Neural cell (in vitro differentiated cells): ENCODE measurements around the gene SDF4. TPM values are rescaled to one million over a fixed set of nuclear protein-coding genes. Genes with fewer than 3 reads are reported as not detected.

Experiments used
- H2AFZ ChIP-seq: fragments of 200-600, 300-800 bp; sonication (generic), shearing (Covaris generic); 2 replicates; pipeline ENCODE4 v1.6.0; 2014; ENCODE audit warnings: low read depth, mild to moderate bottlenecking, antibody characterized with exemption, low read length, moderate library complexity
- H3F3A ChIP-seq: fragments of 200-600 bp; shearing (Covaris generic); 2 replicates; pipeline ENCODE4 v1.6.1; 2016; ENCODE audit warnings: mild to moderate bottlenecking, moderate library complexity, mixed read lengths, antibody characterized with exemption, low read length; ENCODE audit not compliant: insufficient read depth, poor library complexity, severe bottlenecking
- H3K27ac ChIP-seq: fragments of 200-600, 300-800 bp; sonication (generic), shearing (Covaris generic); 2 replicates; pipeline ENCODE4 v1.5.1; 2014; ENCODE audit warnings: mild to moderate bottlenecking, low read length, moderate library complexity
- H3K27me3 ChIP-seq: fragments of 300-800, 200-600 bp; sonication (generic), shearing (Covaris generic); 2 replicates; pipeline ENCODE4 v1.6.0; 2014; ENCODE audit warnings: mild to moderate bottlenecking, low read depth, low read length, moderate library complexity; ENCODE audit not compliant: insufficient read depth
- H3K36me3 ChIP-seq: fragments of 300-800, 200-600 bp; sonication (generic), shearing (Covaris generic); 2 replicates; pipeline ENCODE4 v1.5.1; 2014; ENCODE audit warnings: mild to moderate bottlenecking, antibody characterized with exemption, low read length, moderate library complexity; ENCODE audit not compliant: insufficient read depth
- H3K4me2 ChIP-seq: fragments of 300-800, 200-600 bp; sonication (generic), shearing (Covaris generic); 2 replicates; pipeline ENCODE4 v1.6.0; 2014; ENCODE audit warnings: mild to moderate bottlenecking, low read length
- H3K4me3 ChIP-seq: fragments of 300-800, 200-600 bp; sonication (generic), shearing (Covaris generic); 2 replicates; pipeline ENCODE4 v1.5.1; 2014; ENCODE audit warnings: mild to moderate bottlenecking, low read length, moderate library complexity
- H3K79me2 ChIP-seq: fragments of 200-600 bp; shearing (Covaris generic); replicated peaks from 2 replicates; pipeline ENCODE4 v1.6.0; 2014; ENCODE audit warnings: mild to moderate bottlenecking, low read length, moderate library complexity; ENCODE audit not compliant: insufficient read depth
- H3K9ac ChIP-seq: fragments of 300-800, 200-600 bp; sonication (generic), shearing (Covaris generic); 2 replicates; pipeline ENCODE4 v1.6.1; 2016; ENCODE audit warnings: mild to moderate bottlenecking, low read length, mixed read lengths
- H3K9me2 ChIP-seq: fragments of 200-600 bp; shearing (Covaris generic); 2 replicates; pipeline ENCODE4 v1.6.1; 2016; ENCODE audit warnings: mild to moderate bottlenecking, low read length, mixed read lengths; ENCODE audit not compliant: insufficient read depth
- H3K9me3 ChIP-seq: fragments of 200-600, 300-800 bp; sonication (generic), shearing (Covaris generic); 2 replicates; pipeline ENCODE4 v1.6.1; 2016; ENCODE audit warnings: mild to moderate bottlenecking, mixed run types, low read length, moderate library complexity, mixed read lengths
- H4K20me1 ChIP-seq: fragments of 200-600 bp; shearing (Covaris generic); 2 replicates; pipeline ENCODE4 v1.6.1; 2016; ENCODE audit warnings: mild to moderate bottlenecking, mixed run types; ENCODE audit not compliant: insufficient read depth
- EP300 ChIP-seq: fragments of 450-650 bp; conservative IDR thresholded peaks from 2 replicates; pipeline ENCODE4 v1.6.1; 2014; ENCODE audit warnings: antibody characterized with exemption, mild to moderate bottlenecking, moderate library complexity; ENCODE audit not compliant: poor library complexity, severe bottlenecking
- EZH2 ChIP-seq: fragments of 200-600, 300-800 bp; shearing (Covaris generic), sonication (generic); IDR thresholded peaks from 2 replicates; pipeline ENCODE4 v1.6.1; 2014; ENCODE audit warnings: antibody characterized with exemption, low read length, borderline replicate concordance, mild to moderate bottlenecking; ENCODE audit not compliant: insufficient read depth, poor library complexity, severe bottlenecking
- MXI1 ChIP-seq: fragments of 450-650 bp; conservative IDR thresholded peaks from 2 replicates; pipeline ENCODE4 v1.6.1; 2014; ENCODE audit warnings: antibody characterized with exemption, mild to moderate bottlenecking; ENCODE audit not compliant: poor library complexity, severe bottlenecking
- POLR2AphosphoS5 ChIP-seq: IDR thresholded peaks from 2 replicates; pipeline ENCODE4 v1.6.1; 2012
- RAD21 ChIP-seq: fragments of 450-650 bp; conservative IDR thresholded peaks from 2 replicates; pipeline ENCODE4 v1.6.1; 2014; ENCODE audit warnings: antibody characterized with exemption, mild to moderate bottlenecking, moderate library complexity
- REST ChIP-seq: IDR thresholded peaks from 2 replicates; pipeline ENCODE4 v1.6.1; 2012; ENCODE audit warnings: borderline replicate concordance
- SMC3 ChIP-seq: fragments of 450-650 bp; conservative IDR thresholded peaks from 2 replicates; pipeline ENCODE4 v1.6.1; 2014; ENCODE audit warnings: antibody characterized with exemption, mild to moderate bottlenecking, moderate library complexity; ENCODE audit not compliant: poor library complexity
- TAF1 ChIP-seq: IDR thresholded peaks from 2 replicates; pipeline ENCODE4 v1.6.1; 2012; ENCODE audit warnings: low read depth
- polyA plus RNA-seq: library from polyadenylated mRNA; depleted of rRNA; stranded (reverse); fragments of >200 nt; gene quantifications from 2 replicates; pipeline ENCODE4 v1.2.3, GENCODE V29; 2014

Gene SDF4
- polyA plus RNA-seq, 1 donor from 2014 or later, result 91.2 TPM

- Histone ChIP-seq H3K79me2 (peaks cover 39% of the 10 kb centered on the region), H3K36me3 (no peaks in the 10 kb centered on the region), H3F3A (no peaks in the 10 kb centered on the region), H3K9me2 (no peaks in the 10 kb centered on the region), H3K9me3 (no peaks in the 10 kb centered on the region), H3K9ac (no peak overlapping the region), H3K4me2 (no peak overlapping the region), H4K20me1 (no peaks in the 10 kb centered on the region), H3K27ac (no peak overlapping the region), H3K4me3 (peak overlapping the region; percentile 36), H2AFZ (no peak overlapping the region), H3K27me3 (no peaks in the 10 kb centered on the region)
- TF ChIP-seq EP300, result no peak
- no peak for TF ChIP-seq TAF1
- TF ChIP-seq EZH2, result no peak
- no peak for TF ChIP-seq POLR2AphosphoS5
- no peak for TF ChIP-seq SMC3
- TF ChIP-seq REST, result no peak
- no peak for TF ChIP-seq MXI1
Observed at GRCh38 chr1:1270813-1271212, 39.0 kb upstream of the SDF4 start.

GRCh38 chr1:1268284-1268682 is 36.5 kb upstream of the SDF4 start:
- no peak for TF ChIP-seq EP300
- no peak for TF ChIP-seq MXI1
- TF ChIP-seq RAD21, result no peak
- no peak for TF ChIP-seq TAF1
- no peak for TF ChIP-seq REST
- no peak for TF ChIP-seq SMC3
- TF ChIP-seq EZH2, result no peak
- no peak overlapping the region for H3K27ac ChIP-seq
- no peak overlapping the region for H3K4me3 ChIP-seq
- H3F3A ChIP-seq, result no peaks in the 10 kb centered on the region
- H3K27me3 ChIP-seq, result no peaks in the 10 kb centered on the region
- H3K4me2 ChIP-seq, result no peak overlapping the region
- H4K20me1 ChIP-seq, result no peaks in the 10 kb centered on the region
- H3K9ac ChIP-seq, result no peak overlapping the region
- no peak overlapping the region for H2AFZ ChIP-seq
- H3K9me2 ChIP-seq, result no peaks in the 10 kb centered on the region
- H3K36me3 ChIP-seq, result no peaks in the 10 kb centered on the region
- H3K9me3 ChIP-seq, result no peaks in the 10 kb centered on the region
- H3K79me2 ChIP-seq, result peaks cover 38% of the 10 kb centered on the region
